ENCODE data around the gene PRR5L. TPM values are rescaled to one million over a fixed set of nuclear protein-coding genes. Genes with fewer than 3 reads are reported as not detected.
A peak's percentile ranks its signal among the peaks of the same experiment; 100 is the strongest.

Gene PRR5L
- polyA plus RNA-seq, 3 donors = 3.5 to 16.0 (median 7.4) TPM

- DNase-seq = peak in 2 of 3 donors; percentile 20 to 28
- Histone ChIP-seq H3K4me2 (replicated peaks; ENCODE audit: extremely low read depth, low read length, poor library complexity, severe bottlenecking) (no peak overlapping the region), H3K9me3 (replicated peaks in 1 of 2; ENCODE audit: control insufficient read depth in 1 of 2, insufficient read depth in 1 of 2, low read length in 2 of 2) (no peaks in the 10 kb centered on the region), H3K4me3 (replicated peaks in 1 of 3; ENCODE audit: low read depth in 2 of 3, low read length in 3 of 3) (no peak overlapping the region), H3K4me1 (ENCODE audit: control insufficient read depth in 1 of 2, insufficient read depth in 2 of 2, low read length in 2 of 2) (peaks cover 0 to 9% of the 10 kb centered on the region in 2 donors), H3K79me2 (ENCODE audit: insufficient read depth, low read length) (no peaks in the 10 kb centered on the region), H3K9ac (ENCODE audit: insufficient read depth, low read length, poor library complexity, severe bottlenecking) (no peak overlapping the region), H3K27me3 (ENCODE audit: control insufficient read depth in 2 of 2, insufficient read depth in 2 of 2, low read length in 2 of 2) (no peaks in the 10 kb centered on the region), H2AFZ (ENCODE audit: insufficient read depth, low read depth, low read length, poor library complexity, severe bottlenecking) (no peak overlapping the region), H4K20me1 (ENCODE audit: insufficient read depth, low read length) (no peaks in the 10 kb centered on the region), H3K36me3 (replicated peaks in 1 of 2; ENCODE audit: control insufficient read depth in 1 of 2, insufficient read depth in 2 of 2, low read length in 2 of 2) (no peaks in the 10 kb centered on the region), H3K27ac (ENCODE audit: low read depth in 1 of 2, low read length in 2 of 2) (no peak overlapping the region)
- Mint-ChIP-seq H3K4me3 (no peak overlapping the region), H3K9me3 (no peaks in the 10 kb centered on the region), H3K36me3 (peaks cover 3 to 4% of the 10 kb centered on the region in 2 donors), H3K27me3 (ENCODE audit: low read depth in 3 of 3) (peaks cover 0 to 3% (median 2%) of the 10 kb centered on the region in 3 donors), H3K4me1 (peaks cover 12% of the 10 kb centered on the region), H3K27ac (peak overlapping the region in 2 of 7 donors; percentile 10 to 12)
- 94% methylated on average over 2 of the region's 3 CpGs for WGBS (ENCODE audit: insufficient coverage)
- intact Hi-C loops (cut with micrococcal nuclease) = no loop called here
- no peak for TF ChIP-seq CTCF (IDR thresholded peaks at IDR 0.05)
These were observed 170.9 kb downstream of the PRR5L start for GRCh38 chr11:36467012-36467411.

GRCh38 chr11:36467916-36468315, 171.8 kb downstream of the PRR5L start:
- H3K4me3 Mint-ChIP-seq = no peak overlapping the region

More at GRCh38 chr11:36467916-36468315, 171.8 kb downstream of the PRR5L start:
- H3K27ac Mint-ChIP-seq = peak overlapping the region in 1 of 7 donors; percentile 32
- TF ChIP-seq CTCF (IDR thresholded peaks at IDR 0.05) = no peak
- peaks cover 11% of the 10 kb centered on the region for H3K4me1 Mint-ChIP-seq
- Histone ChIP-seq H3K36me3 (replicated peaks in 1 of 2; ENCODE audit: control insufficient read depth in 1 of 2, insufficient read depth in 2 of 2, low read length in 2 of 2) (no peaks in the 10 kb centered on the region), H3K79me2 (ENCODE audit: insufficient read depth, low read length) (no peaks in the 10 kb centered on the region), H3K27ac (ENCODE audit: low read depth in 1 of 2, low read length in 2 of 2) (no peak overlapping the region), H3K27me3 (ENCODE audit: control insufficient read depth in 2 of 2, insufficient read depth in 2 of 2, low read length in 2 of 2) (no peaks in the 10 kb centered on the region), H3K4me2 (replicated peaks; ENCODE audit: extremely low read depth, low read length, poor library complexity, severe bottlenecking) (no peak overlapping the region), H3K4me3 (replicated peaks in 1 of 3; ENCODE audit: low read depth in 2 of 3, low read length in 3 of 3) (no peak overlapping the region), H3K9me3 (replicated peaks in 1 of 2; ENCODE audit: control insufficient read depth in 1 of 2, insufficient read depth in 1 of 2, low read length in 2 of 2) (no peaks in the 10 kb centered on the region), H3K9ac (ENCODE audit: insufficient read depth, low read length, poor library complexity, severe bottlenecking) (no peak overlapping the region), H4K20me1 (ENCODE audit: insufficient read depth, low read length) (no peaks in the 10 kb centered on the region), H2AFZ (ENCODE audit: insufficient read depth, low read depth, low read length, poor library complexity, severe bottlenecking) (no peak overlapping the region), H3K4me1 (ENCODE audit: control insufficient read depth in 1 of 2, insufficient read depth in 2 of 2, low read length in 2 of 2) (peaks cover 0 to 9% of the 10 kb centered on the region in 2 donors)
- no CpG with 5 or more reads among the region's 1 CpG for WGBS (ENCODE audit: insufficient coverage)
- no peaks in the 10 kb centered on the region for H3K9me3 Mint-ChIP-seq
- peaks cover 0 to 3% (median 2%) of the 10 kb centered on the region in 3 donors for H3K27me3 Mint-ChIP-seq (ENCODE audit: low read depth in 3 of 3)
- peaks cover 2 to 3% of the 10 kb centered on the region in 2 donors for H3K36me3 Mint-ChIP-seq
- intact Hi-C loops (cut with micrococcal nuclease) = no loop called here
- DNase-seq = no peak

Data from CD14-positive monocyte (primary cell).